Neural cell (in vitro differentiated cells): ENCODE measurements around the gene KCND2. TPM values are rescaled to one million over a fixed set of nuclear protein-coding genes. Genes with fewer than 3 reads are reported as not detected.

Experiments
- H2AFZ ChIP-seq: fragments of 200-600, 300-800 bp; sonication (generic), shearing (Covaris generic); 2 replicates; pipeline ENCODE4 v1.6.0; 2014; ENCODE audit warnings: low read depth, mild to moderate bottlenecking, antibody characterized with exemption, low read length, moderate library complexity
- H3F3A ChIP-seq: fragments of 200-600 bp; shearing (Covaris generic); 2 replicates; pipeline ENCODE4 v1.6.1; 2016; ENCODE audit warnings: mild to moderate bottlenecking, moderate library complexity, mixed read lengths, antibody characterized with exemption, low read length; ENCODE audit not compliant: insufficient read depth, poor library complexity, severe bottlenecking
- H3K27ac ChIP-seq: fragments of 200-600, 300-800 bp; sonication (generic), shearing (Covaris generic); 2 replicates; pipeline ENCODE4 v1.5.1; 2014; ENCODE audit warnings: mild to moderate bottlenecking, low read length, moderate library complexity
- H3K27me3 ChIP-seq: fragments of 300-800, 200-600 bp; sonication (generic), shearing (Covaris generic); 2 replicates; pipeline ENCODE4 v1.6.0; 2014; ENCODE audit warnings: mild to moderate bottlenecking, low read depth, low read length, moderate library complexity; ENCODE audit not compliant: insufficient read depth
- H3K36me3 ChIP-seq: fragments of 300-800, 200-600 bp; sonication (generic), shearing (Covaris generic); 2 replicates; pipeline ENCODE4 v1.5.1; 2014; ENCODE audit warnings: mild to moderate bottlenecking, antibody characterized with exemption, low read length, moderate library complexity; ENCODE audit not compliant: insufficient read depth
- H3K4me2 ChIP-seq: fragments of 300-800, 200-600 bp; sonication (generic), shearing (Covaris generic); 2 replicates; pipeline ENCODE4 v1.6.0; 2014; ENCODE audit warnings: mild to moderate bottlenecking, low read length
- H3K4me3 ChIP-seq: fragments of 300-800, 200-600 bp; sonication (generic), shearing (Covaris generic); 2 replicates; pipeline ENCODE4 v1.5.1; 2014; ENCODE audit warnings: mild to moderate bottlenecking, low read length, moderate library complexity
- H3K79me2 ChIP-seq: fragments of 200-600 bp; shearing (Covaris generic); replicated peaks from 2 replicates; pipeline ENCODE4 v1.6.0; 2014; ENCODE audit warnings: mild to moderate bottlenecking, low read length, moderate library complexity; ENCODE audit not compliant: insufficient read depth
- H3K9ac ChIP-seq: fragments of 300-800, 200-600 bp; sonication (generic), shearing (Covaris generic); 2 replicates; pipeline ENCODE4 v1.6.1; 2016; ENCODE audit warnings: mild to moderate bottlenecking, low read length, mixed read lengths
- H3K9me2 ChIP-seq: fragments of 200-600 bp; shearing (Covaris generic); 2 replicates; pipeline ENCODE4 v1.6.1; 2016; ENCODE audit warnings: mild to moderate bottlenecking, low read length, mixed read lengths; ENCODE audit not compliant: insufficient read depth
- H3K9me3 ChIP-seq: fragments of 200-600, 300-800 bp; sonication (generic), shearing (Covaris generic); 2 replicates; pipeline ENCODE4 v1.6.1; 2016; ENCODE audit warnings: mild to moderate bottlenecking, mixed run types, low read length, moderate library complexity, mixed read lengths
- H4K20me1 ChIP-seq: fragments of 200-600 bp; shearing (Covaris generic); 2 replicates; pipeline ENCODE4 v1.6.1; 2016; ENCODE audit warnings: mild to moderate bottlenecking, mixed run types; ENCODE audit not compliant: insufficient read depth
- EP300 ChIP-seq: fragments of 450-650 bp; conservative IDR thresholded peaks from 2 replicates; pipeline ENCODE4 v1.6.1; 2014; ENCODE audit warnings: antibody characterized with exemption, mild to moderate bottlenecking, moderate library complexity; ENCODE audit not compliant: poor library complexity, severe bottlenecking
- EZH2 ChIP-seq: fragments of 200-600, 300-800 bp; shearing (Covaris generic), sonication (generic); IDR thresholded peaks from 2 replicates; pipeline ENCODE4 v1.6.1; 2014; ENCODE audit warnings: antibody characterized with exemption, low read length, borderline replicate concordance, mild to moderate bottlenecking; ENCODE audit not compliant: insufficient read depth, poor library complexity, severe bottlenecking
- MXI1 ChIP-seq: fragments of 450-650 bp; conservative IDR thresholded peaks from 2 replicates; pipeline ENCODE4 v1.6.1; 2014; ENCODE audit warnings: antibody characterized with exemption, mild to moderate bottlenecking; ENCODE audit not compliant: poor library complexity, severe bottlenecking
- POLR2AphosphoS5 ChIP-seq: IDR thresholded peaks from 2 replicates; pipeline ENCODE4 v1.6.1; 2012
- SMC3 ChIP-seq: fragments of 450-650 bp; conservative IDR thresholded peaks from 2 replicates; pipeline ENCODE4 v1.6.1; 2014; ENCODE audit warnings: antibody characterized with exemption, mild to moderate bottlenecking, moderate library complexity; ENCODE audit not compliant: poor library complexity
- TAF1 ChIP-seq: IDR thresholded peaks from 2 replicates; pipeline ENCODE4 v1.6.1; 2012; ENCODE audit warnings: low read depth
- polyA plus RNA-seq: library from polyadenylated mRNA; depleted of rRNA; stranded (reverse); fragments of >200 nt; gene quantifications from 2 replicates; pipeline ENCODE4 v1.2.3, GENCODE V29; 2014
- small RNA-seq, 3 experiments: library from RNA; depleted of rRNA; stranded (forward); fragments of <200 nt; gene quantifications; one replicate each; pipeline ENCODE3, GENCODE V24; 2012
- TF ChIP-seq, protein P1 (sequence below): IDR thresholded peaks from 2 replicates; pipeline ENCODE4 v1.6.1; 2012; ENCODE audit warnings: borderline replicate concordance
- TF ChIP-seq, protein P2 (sequence below): fragments of 450-650 bp; IDR thresholded peaks from 2 replicates; pipeline ENCODE4 v1.5.1; 2014; ENCODE audit warnings: antibody characterized with exemption, mild to moderate bottlenecking, moderate library complexity; ENCODE audit not compliant: poor library complexity, severe bottlenecking

Gene KCND2
- polyA plus RNA-seq, 1 donor from 2014 or later, result 11.0 TPM

DNA sequence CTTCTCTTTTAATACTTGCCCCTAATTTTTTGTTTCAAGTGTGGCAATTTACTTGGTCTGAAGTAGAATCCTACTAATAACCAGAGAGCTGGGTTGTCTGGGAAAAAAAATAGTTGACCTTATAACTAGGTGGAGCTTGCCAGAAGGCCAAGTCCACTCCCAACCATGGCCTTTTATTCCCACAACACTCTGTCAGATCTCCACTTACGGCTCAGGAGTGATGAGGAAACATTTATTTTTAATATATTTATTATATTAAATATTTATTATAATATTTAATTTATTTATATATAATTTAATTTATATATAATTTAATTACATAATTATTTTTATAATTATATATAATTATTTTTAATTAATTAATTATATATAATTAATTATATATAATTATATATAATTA is 526.2 kb downstream of the KCND2 start:
- H3K27ac ChIP-seq, result no peak overlapping the region
- H3K9me2 ChIP-seq, result no peaks in the 10 kb centered on the region
- no peaks in the 10 kb centered on the region for H3K79me2 ChIP-seq
- no peaks in the 10 kb centered on the region for H3K36me3 ChIP-seq
- no peaks in the 10 kb centered on the region for H3K9me3 ChIP-seq
- no peak overlapping the region for H3K9ac ChIP-seq
- no peaks in the 10 kb centered on the region for H3K27me3 ChIP-seq
- TF ChIP-seq, protein P1, sequence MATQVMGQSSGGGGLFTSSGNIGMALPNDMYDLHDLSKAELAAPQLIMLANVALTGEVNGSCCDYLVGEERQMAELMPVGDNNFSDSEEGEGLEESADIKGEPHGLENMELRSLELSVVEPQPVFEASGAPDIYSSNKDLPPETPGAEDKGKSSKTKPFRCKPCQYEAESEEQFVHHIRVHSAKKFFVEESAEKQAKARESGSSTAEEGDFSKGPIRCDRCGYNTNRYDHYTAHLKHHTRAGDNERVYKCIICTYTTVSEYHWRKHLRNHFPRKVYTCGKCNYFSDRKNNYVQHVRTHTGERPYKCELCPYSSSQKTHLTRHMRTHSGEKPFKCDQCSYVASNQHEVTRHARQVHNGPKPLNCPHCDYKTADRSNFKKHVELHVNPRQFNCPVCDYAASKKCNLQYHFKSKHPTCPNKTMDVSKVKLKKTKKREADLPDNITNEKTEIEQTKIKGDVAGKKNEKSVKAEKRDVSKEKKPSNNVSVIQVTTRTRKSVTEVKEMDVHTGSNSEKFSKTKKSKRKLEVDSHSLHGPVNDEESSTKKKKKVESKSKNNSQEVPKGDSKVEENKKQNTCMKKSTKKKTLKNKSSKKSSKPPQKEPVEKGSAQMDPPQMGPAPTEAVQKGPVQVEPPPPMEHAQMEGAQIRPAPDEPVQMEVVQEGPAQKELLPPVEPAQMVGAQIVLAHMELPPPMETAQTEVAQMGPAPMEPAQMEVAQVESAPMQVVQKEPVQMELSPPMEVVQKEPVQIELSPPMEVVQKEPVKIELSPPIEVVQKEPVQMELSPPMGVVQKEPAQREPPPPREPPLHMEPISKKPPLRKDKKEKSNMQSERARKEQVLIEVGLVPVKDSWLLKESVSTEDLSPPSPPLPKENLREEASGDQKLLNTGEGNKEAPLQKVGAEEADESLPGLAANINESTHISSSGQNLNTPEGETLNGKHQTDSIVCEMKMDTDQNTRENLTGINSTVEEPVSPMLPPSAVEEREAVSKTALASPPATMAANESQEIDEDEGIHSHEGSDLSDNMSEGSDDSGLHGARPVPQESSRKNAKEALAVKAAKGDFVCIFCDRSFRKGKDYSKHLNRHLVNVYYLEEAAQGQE, result no peak
- TF ChIP-seq TAF1 (no peak), EP300 (no peak), SMC3 (no peak), MXI1 (no peak), POLR2AphosphoS5 (no peak), EZH2 (no peak)
- TF ChIP-seq, protein P2, sequence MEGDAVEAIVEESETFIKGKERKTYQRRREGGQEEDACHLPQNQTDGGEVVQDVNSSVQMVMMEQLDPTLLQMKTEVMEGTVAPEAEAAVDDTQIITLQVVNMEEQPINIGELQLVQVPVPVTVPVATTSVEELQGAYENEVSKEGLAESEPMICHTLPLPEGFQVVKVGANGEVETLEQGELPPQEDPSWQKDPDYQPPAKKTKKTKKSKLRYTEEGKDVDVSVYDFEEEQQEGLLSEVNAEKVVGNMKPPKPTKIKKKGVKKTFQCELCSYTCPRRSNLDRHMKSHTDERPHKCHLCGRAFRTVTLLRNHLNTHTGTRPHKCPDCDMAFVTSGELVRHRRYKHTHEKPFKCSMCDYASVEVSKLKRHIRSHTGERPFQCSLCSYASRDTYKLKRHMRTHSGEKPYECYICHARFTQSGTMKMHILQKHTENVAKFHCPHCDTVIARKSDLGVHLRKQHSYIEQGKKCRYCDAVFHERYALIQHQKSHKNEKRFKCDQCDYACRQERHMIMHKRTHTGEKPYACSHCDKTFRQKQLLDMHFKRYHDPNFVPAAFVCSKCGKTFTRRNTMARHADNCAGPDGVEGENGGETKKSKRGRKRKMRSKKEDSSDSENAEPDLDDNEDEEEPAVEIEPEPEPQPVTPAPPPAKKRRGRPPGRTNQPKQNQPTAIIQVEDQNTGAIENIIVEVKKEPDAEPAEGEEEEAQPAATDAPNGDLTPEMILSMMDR, result no peak
- no peak overlapping the region for H3K4me2 ChIP-seq
- no peaks in the 10 kb centered on the region for H3F3A ChIP-seq
- H2AFZ ChIP-seq, result no peak overlapping the region
- H3K4me3 ChIP-seq, result no peak overlapping the region
- no peaks in the 10 kb centered on the region for H4K20me1 ChIP-seq

Small RNA genes lying within 50 kb of the gene (small RNA-seq; reads per million reads assigned to genes)
- gene RNU6-581P, result 0 reads per million in 3 experiments
